Right forelimb (tissue), 1 donor: ENCODE data around the gene TJAP1.
"Not testable (repeated sequence)": the region's sequence is repeated elsewhere in the genome, so short reads cannot be mapped to it uniquely, and the experiment has no call there.

Experiments
- DNase-seq: peaks from one replicate; pipeline ENCODE4 v3.0.0-alpha.2; 2018

TJAP1 gene

DNA sequence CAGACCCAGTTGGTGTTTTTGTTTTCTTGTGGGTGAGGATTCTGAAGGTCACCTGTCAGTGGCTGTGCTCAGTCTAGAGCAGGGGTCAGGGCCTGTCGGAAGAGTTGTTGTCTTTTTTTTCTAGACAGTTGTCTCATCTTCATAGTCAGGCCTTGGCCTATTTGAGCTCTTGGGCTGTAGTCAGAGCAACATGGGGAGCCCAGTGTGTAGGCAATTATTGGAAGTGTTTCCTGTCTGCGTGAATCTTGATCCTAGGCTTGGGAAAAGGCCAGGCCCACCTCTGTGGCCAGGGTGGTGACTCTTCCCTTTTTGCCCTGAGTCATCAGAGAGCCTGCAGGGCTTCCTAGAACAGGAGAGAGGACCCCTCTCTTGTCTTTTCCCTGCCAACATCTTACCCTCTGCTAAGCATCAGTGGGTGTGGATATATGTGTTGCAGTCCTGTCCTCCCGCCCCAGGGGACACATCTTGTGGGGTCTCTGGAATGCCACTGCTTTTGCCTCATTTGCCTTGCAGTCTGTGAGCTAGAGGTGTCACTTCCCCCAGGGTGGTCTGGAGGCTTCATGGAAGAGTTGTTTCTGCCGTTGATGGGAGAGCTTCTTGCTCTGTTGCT lies 11.4 kb downstream of the TJAP1 start:
- DNase-seq, result no peak

DNA sequence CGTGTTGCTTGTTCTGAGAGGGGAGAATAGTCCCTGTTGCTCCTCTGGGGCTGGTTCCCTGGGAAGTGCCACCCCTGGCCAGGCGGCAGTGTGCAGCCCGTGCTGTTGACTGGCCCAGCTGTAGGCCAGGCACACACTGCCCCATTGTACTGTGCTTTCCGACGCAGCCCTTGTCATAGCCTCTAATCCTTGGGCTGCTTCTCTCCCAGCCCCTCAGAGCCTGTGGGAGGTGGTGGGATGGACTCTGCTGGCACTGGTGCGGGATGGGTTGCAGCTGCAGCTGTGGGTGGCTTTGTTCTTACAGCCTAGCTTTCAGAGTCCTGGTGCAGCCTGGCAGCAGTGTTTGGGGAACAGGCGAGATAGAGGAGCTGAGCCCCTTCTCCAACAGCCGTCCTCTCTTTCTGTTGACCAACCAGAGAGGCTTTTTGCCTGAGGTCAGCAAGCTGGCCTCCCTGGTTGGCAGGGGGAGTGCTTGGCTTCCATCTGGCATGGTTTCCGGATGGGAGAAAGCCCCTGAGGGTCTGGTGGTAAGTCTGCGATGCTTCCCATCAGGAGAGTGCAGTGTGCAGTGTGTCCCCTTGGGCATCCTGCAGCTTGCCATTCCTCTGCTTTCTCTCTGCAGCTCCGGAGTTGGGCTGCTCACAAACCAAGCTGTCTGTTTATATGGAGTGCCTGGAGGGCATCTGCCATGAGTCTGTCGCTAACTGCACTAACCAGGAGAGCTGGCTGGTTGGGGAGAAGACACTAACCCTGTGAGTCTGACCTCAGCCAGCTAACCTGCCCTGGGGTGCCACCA lies 12.1 kb downstream of the TJAP1 start:
- DNase-seq, result no peak

DNA sequence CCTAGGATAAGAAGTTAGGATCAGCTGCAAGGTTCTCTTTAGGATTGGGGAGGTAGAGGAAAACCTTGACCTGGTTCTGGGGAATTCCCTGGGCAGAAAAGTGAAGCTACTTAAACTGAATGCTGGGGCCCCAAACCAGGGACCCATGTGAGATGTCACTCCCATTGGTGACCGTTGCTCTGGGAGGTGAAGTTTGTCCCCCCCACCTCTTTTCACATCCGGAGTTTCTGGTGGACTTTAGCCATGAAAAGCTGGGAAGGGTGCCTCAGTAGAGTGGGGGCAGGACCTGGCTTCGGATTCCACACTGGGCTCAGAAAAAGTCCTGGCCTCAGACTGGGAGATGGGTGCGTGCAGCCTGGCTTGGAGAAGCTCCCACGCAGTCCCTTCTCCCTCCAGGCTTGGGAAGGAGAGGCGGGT lies 13.2 kb downstream of the TJAP1 start:
- no peak for DNase-seq

DNA sequence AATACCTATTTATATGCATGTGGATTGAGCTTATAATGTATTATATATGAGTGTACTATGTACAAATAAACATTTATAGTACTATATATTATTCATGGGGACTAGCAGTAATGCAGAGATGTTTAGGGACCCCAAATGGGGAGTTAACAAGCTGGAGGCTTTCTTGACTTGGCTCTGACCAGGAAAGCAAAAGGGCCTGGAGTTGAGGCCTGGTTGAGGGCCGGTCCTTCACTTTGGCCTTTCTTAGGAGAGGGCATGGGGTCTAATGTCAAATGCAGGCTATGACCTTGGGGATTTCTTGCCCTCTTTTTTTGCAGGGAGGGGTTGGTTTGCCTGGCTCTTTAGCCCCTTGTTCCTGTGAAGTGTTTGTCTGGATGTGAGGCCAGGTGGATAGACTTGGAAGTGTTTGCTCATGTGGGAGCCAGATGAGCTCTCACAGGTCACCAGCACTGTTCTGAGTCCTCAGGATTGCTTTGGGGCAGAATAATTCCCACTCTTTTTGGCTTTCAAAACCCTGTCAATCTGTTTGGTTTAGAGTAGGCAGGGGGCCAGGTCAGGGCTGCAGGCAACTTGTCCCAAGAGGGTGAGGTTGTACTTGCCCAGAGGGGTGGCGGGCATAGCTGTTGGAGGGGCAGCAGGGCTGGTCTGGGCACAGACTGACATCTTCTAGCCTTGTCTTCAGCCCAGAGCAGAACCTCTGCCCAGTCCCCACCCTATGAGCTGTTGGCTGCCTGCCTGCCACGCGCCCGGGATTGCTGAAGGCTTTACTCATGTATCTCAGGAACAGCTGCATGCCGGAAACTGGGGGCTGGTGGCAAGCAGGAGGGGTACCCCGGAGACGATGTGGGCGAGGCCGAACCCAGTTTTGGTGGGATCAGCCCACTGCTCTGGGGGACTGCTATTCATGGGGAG lies 14.6 kb downstream of the TJAP1 start:
- peak; percentile 79 for DNase-seq

DNA sequence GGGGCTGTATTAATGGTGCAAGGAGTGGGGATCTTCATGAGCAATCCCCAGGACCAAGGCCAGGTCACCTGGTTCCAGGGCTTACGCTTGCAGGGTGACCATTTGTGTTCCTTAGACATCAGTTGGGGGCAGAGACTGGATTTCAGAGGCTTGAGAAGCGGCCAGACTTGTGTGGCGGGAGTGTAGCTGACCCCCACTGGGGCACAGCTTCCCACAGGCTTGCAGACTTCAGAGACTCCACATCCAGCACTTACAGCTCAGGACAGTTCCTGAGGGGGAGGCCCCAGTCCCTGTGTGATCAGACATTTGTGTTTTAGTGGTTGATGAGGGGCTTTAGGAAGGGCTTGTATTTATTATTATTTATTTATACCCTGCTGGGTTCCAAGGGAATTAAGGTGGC lies 15.3 kb downstream of the TJAP1 start:
- no peak for DNase-seq

DNA sequence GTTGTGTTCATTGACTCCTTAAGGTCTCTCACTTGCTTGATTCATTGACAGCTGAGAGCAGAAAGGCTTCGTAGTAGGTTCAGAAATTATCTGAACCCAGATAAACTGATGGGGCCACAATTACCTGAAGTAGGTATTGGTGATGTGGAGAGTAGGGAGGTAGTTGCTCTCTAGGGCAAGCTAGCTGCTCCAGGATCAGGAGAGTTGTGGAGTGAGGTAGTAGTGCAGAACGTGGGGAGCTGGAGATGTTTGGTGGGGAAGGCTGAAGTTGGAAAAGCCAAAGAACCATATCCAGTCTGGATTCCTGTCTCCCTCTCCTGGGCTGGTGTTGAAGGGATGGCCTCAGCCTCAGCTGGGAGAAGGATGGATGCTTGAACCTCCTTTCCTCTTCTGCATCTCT lies 15.9 kb downstream of the TJAP1 start:
- DNase-seq, result no peak

DNA sequence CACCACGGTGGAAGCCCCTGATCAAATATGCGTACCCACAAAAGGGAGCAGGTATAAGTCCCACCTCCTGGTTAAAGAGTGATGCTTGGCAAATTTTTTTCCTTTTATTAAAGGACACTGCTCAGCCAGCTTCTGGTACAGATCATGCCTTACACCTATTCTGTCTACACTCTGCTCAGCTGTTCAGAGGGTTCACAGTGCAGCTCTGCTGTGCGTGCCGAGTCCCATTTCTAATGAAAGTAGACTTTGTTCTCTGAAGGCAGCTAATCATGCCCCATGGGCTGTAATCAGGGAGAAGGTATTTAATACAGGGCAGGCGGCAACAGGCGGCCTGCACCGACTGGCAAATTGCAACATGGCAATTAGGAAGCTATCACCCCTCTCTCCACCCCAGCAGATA lies 16.5 kb downstream of the TJAP1 start:
- no peak for DNase-seq

DNA sequence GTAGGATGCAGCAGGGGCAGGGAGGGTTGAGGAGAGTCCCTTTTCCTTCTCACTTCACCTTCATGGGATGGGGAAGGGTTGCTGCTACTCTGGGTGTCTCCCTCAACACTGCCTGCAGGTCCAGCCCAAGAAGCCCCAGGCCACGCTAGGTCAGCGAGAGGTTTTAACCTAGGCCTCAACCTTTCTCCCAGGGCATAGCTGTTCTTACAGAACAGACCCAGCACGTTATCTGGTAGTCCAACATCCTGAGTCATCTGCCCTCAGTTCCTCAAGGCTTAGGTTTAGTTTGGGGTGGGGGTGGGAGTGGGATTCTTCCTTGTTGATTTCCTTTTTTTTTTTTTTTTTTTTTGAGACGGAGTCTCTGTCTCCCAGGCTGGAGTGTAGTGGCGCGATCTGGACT lies 17.0 kb downstream of the TJAP1 start:
- DNase-seq, result no peak

DNA sequence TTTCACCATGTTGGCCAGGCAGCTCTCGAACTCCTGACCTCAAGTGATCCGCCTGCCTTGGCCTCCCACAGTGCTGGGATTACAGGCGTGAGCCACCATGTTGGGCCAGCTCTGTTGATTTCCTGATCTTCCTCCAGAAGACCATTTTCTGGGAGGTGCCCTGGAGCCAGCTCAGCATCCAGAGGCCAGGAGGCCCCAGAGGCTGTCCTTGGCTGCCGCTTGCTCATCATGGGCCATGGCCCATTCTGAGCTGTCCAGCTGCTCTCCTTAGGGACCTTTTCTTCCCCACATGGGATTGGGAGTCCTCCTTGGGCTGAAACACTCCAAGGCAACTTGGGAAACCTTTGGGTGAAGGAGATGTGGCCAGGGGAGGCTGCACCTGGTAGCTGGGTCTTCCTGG lies 17.4 kb downstream of the TJAP1 start:
- DNase-seq, result no peak

DNA sequence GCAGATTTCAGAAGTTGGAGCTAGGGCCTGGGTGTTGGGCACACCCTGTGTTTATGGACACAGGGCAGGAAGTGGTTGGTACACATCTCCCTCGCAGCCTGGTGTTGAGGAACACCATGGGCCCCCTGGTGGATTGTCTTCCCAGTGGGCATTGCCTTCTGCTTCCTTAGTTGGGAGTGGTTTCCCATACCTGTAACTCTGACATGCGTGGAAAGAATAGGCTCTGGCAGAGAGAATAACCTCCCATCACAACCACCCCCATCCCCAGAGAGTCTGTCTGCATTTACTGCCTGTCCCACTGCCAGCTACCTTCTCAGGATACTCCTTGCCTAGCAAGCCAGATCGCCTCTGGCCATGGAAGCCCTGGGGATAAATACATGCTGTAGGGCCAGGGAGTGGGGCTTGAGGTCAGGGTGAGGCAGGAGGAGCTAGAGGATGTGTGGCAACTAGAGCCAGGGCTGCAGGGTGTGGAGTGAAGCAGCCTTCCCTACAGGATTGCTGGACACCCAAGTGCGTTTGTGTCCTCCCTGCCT lies 18.1 kb downstream of the TJAP1 start:
- DNase-seq, result no peak

DNA sequence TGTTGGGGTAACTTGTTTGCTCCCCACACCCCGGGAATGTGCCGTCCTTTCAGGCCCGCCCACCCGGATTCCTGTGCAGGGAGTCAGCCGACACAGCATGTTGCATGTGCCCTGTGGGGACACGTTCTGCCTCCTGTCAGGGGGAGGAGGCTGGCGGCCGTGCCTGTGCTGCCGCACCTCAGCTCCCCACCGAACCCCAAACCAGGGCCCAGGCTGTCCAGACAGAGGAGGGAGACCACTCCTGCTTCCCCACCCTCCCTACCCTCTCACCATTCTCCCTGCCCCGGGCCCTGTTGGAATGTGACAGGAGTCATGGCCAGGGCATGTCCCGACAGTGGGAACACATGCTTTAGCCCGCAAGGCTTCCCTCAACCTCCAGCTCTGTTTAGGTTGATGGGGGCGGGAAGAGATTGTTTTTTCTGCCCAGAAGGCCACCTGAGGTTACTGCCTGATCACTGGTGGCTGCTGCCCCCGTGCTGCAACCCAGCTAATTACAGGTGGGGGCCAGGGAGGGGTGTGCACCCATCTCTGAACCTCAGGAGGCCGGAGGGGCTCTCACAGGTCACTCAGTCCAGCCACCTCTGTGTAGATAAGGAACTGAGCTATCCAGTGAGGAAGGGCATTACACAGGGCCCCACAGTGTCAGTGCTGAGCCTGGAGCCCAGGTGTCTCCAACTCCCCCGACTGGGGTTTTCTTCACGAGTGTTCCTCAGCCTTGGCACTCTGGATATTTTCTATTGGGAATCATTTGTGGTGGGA lies 19.2 kb downstream of the TJAP1 start:
- no peak for DNase-seq

DNA sequence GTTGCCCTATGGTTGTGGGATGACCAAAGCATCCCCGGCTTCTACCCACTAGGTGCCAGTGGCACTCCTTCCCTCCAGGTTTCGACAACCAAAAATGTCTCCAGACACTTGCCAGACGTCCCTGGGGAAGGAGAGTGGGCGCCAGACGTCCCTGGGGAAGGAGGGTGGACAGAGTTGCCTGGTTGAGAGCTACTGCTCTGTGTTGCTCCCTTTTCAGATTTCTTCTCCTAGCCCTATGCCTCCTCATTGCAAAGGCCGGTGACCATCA lies 19.7 kb downstream of the TJAP1 start:
- DNase-seq, result no peak

DNA sequence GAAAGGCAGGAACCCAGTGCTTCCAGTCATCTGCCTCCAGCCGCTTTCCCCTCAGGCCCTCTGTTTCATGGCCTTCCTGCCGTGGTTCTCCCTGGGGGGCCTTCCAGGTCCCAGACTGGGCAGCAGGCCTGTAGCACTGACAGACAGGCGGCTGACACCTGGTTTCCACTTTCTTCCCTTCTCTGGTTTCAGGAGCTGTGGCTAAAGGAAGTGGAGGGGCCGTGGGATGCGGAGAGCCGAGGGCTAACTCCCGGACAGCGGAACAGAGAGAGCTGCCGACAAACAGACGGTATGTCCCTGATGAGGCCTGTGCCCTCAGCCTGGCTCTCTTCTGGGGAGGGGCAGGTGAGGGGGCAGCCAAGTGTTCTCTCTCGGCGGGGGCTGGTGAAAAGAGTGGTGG lies 20.3 kb downstream of the TJAP1 start:
- DNase-seq, result no peak

DNA sequence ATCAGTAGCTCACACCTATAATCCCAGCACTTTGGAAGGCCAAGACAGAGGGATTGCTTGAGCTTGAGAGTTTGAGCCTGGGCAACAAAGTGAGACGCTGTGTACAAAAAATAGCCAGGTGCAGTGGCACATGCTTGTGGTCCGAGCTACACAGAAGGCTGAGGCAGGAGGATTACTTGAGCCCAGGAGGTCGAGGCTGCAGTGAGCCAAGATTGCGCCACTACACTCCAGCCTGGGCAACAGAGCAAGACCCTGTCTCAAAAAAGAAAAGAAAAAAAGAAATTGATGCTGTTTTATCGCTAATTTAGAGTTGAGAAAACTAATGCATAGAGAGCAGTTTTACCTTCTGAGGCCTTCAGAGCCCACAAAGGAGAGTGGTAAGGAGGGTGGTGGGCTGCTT lies 20.9 kb downstream of the TJAP1 start:
- DNase-seq, result not testable (repeated sequence)

DNA sequence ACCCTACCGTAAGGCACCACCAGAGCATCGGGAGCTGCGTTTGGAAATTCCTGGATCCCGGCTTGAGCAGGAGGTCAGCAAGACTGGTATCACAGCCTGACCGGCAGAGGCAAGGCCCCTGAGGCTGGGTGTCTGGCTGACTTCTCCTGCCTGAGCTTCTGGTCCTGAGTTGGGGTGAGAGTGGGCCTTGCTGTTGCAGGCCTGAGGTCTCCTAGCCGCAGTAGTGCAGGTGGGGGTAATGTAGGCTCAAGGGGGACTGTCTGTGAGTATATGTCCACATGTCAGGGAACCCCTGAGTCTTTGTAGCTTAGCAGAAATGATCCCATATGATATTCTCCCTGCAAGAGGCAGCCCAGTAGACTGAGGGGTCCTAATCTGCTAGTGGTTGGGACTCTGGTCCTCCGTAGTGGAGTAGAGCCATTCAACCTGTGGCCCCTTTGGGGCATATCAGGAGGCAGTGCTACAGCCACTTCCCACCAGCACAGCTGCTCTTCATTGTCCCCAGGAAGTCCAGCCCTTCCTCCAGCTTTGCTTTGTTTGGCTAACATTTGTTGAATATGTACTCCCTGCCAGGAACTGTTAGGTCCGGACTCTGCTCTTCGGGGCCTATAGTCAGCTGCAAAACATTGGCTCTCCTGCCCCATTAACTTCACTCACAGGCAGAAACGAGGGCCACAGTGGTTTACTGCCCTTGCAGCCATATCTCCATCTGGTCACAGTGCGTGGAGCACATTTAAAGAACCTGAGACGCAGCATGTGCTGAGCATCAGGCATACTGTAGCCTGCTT lies 21.9 kb downstream of the TJAP1 start:
- no peak for DNase-seq

DNA sequence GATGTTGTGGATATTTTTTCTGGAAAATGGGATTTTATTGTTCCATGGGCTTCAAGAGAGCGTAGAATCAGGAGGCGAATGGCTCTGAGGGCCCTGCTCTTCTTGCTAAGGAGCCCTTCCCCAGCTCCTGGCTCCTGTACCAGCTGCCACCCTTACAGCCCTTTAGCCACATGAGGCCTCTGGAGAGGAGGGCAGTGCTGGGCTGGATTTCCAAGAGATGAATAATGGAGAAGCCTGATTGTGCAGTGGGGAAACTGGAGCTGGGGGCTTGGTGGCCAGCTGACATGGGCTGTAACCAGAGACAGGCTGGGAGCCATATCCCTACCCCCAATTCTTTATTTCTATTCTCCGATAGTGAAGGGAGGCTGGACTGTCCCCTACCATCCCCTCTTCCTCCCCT lies 23.6 kb downstream of the TJAP1 start:
- no peak for DNase-seq

DNA sequence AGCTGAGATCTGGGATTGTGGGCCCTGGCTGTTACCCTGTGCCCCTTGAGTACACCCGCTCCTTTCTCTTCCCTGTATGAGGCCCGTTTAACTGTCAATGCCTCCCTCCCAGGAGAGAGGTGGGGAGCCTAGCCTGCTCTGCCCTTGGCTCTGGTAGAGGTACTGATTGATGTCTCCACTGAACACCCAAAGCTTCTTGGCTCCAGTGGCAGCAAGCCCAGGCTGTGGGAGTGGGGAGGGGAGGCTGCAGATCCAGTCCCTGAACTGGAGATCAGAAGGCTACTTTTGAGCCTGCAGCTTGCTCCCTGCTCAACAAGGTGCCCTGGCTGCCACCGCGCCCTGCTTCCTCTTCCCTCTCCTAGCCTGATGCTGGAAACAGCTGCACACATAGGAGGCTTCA lies 25.3 kb downstream of the TJAP1 start:
- DNase-seq, result no peak

DNA sequence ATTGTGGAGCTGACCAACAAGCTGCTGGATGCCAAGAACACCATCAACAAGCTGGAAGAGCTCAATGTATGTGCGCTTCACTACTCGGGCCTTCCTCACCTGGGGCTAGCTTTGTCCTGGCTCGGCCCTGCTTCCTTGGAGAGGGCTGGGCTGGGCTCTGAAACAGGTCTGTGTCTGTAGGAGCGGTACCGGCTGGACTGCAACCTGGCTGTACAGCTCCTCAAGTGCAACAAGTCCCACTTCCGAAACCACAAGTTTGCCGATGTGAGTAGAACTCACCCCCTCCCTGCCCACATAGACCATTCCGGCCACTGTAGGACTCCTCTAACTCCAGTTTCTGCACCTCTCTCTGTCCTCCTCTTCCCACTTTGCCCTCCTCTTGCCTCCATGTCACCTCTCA lies 26.1 kb downstream of the TJAP1 start:
- no peak for DNase-seq

DNA sequence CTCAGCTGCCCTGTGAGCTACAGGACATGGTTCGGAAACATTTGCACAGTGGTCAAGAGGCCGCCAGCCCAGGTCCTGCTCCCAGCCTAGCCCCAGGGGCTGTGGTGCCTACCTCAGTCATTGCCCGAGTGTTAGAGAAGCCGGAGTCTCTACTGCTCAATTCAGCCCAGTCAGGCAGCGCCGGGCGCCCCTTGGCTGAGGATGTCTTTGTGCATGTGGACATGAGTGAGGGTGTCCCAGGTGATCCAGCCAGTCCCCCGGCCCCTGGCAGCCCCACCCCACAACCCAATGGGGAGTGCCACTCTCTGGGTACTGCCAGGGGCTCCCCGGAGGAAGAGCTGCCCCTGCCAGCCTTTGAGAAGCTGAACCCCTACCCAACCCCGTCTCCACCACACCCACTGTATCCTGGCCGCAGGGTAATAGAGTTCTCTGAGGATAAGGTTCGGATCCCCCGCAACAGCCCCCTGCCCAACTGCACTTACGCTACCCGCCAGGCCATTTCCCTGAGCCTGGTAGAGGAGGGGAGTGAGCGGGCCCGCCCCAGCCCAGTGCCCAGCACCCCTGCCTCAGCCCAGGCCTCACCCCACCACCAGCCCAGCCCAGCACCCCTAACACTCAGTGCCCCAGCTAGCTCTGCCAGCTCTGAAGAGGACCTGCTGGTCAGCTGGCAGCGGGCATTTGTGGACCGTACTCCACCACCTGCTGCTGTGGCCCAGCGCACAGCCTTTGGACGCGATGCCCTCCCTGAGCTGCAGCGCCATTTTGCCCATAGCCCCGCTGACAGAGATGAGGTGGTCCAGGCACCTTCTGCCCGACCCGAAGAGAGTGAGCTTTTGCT lies 27.6 kb downstream of the TJAP1 start:
- DNase-seq, result no peak

DNA sequence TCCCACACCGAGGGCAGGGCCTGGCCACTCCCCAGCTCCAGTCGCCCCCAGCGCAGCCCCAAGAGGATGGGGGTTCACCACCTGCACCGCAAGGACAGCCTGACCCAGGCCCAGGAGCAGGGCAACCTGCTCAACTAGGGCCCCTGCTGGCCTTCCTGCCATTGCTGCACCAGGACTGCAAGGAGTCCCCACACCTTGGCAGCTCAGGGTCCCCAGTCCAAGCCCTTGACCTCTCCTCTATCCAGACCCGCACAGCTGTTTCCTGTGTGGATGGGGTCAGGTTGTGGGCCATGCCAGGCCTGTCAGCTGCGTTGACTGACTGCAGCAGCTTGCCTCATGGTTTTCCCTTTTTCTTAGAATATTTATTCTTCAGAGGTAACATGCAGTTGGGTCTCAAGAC lies 28.3 kb downstream of the TJAP1 start:
- DNase-seq, result no peak

DNA sequence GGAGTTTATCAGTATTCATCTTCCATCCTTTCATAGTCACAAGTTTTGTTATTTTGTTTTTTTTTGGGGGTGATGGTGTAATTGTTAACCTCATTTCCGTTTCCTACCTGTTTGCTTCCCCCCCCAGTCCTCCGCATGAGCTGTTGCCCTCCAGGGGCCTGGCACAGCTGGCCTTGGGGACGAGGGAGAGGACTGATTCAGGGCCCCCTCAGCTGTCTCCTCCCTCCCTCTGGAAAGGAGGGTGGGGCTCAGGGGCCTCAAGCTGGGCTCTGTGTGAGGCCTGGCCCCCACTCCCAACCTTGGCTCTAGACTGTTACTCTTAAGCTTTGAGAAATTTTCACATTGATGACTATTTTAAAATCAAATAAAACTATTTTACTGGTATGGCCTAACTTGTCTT lies 28.8 kb downstream of the TJAP1 start:
- no peak for DNase-seq
